COLO829 (cell line): ENCODE measurements around the gene OSGIN1.
"Not testable (repeated sequence)": the region's sequence is repeated elsewhere in the genome, so short reads cannot be mapped to it uniquely, and the experiment has no call there.

Source experiments
- DNase-seq: peaks from one replicate; pipeline ENCODE4 v3.0.0; 2012; ENCODE audit warnings: low spot score

OSGIN1 gene

DNA sequence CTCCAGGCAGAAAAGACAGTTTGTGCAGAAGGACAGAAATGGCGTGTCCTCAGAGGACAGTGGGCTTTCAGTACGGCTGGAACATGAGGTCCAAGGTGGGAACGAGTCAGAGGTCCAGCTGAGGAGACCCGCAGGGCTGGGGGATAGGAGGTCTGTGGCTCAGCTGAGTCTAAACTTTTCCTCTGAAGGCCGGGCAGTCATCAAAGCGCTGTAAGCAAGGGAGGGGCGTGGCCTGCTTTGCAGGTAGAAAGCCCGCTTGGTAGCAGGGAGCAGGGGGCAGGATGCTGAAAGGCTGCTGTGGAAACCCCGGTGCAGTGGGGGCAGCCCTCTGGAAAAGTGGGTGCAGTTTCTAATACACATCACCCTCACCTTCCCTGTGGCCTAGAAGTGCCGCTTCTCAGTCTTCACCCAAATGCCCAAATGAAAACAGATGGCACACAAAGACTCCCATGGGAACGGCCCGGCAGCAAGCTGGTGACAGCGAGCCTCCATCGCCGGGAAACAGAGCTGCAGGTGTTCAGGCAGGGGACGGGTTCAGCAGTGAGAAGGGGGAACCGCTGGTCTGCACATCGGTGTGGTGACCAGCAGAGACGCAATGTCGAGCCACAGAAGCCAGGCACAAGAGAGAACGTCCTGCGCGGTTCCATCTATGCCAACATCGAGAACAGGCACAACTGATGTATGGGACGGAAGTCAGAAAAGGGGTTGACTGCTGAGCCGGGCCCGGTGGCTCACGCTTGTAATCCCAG is 12.2 kb upstream of the OSGIN1 start:
- DNase-seq: no peak

DNA sequence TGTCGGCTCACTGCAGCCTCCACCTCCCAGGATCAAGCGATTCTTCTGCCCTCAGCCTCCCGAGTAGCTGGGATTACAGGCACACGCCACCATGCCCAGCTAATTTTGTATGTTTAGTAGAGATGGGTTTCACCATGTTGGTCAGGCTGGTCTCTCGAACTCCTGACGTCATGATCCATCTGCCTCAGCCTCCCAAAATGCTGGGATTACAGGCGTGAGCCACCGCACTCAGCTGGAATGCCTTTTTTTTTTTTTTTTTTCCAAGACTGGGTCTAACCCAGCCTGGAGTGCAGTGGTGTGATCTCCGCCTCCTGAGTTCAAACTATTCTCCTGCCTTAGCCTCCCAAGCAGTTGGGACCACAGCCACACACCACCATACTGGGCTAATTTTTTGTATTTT is 11.5 kb upstream of the OSGIN1 start:
- not testable (repeated sequence) for DNase-seq

DNA sequence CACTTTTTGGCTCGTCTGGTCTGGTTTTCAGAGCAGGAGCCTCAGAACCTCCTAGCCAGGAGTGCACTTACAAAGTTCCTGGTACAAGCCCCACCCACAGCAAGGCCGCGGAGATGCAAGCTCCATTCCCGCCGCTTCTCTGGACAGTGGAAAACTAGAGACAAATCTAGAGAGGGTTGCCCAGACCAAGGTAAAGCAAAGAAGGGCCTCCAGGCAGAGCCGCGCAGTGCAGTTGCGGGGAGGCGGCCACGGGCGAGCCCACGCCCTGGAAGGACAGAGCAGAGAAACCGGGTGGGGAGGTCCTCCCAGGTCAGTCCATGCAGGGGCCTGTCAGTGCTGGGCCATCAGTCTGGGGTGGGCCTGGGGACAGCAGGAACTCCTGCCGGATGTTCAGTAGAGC is 11.0 kb upstream of the OSGIN1 start:
- DNase-seq: no peak

DNA sequence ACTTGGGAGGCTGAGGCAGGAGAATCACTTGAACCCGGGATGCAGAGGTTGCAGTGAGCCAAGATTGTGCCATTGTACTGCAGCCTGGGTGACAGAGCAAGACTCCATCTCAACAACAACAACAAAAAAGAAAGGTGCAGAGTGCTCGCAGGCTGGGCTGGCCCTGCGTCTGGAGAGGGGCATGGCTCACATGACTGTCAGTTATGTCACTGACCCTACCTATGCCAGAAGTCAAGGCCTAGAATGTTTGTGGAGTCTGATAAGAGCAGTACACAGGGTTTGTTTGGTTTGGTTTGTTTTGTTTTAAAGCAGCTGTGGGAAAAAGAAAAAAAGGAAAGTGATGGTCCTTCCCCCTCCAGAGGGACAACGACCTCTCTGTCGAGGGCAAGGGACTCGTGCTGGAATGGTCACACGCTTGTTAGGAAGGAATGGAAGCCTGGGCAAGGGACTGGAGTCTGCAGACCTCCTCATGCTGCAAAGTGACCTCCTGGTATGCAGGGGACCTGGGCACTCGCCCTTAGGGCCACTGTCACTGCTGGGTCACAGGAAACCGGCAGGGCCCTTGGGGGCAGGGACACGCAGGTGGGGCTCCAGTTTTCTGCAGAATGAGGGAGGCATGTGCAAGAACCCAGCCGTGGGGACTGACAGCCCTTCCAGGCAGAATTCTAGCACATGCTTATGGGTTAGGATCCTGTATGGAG is 10.1 kb upstream of the OSGIN1 start:
- DNase-seq: no peak

DNA sequence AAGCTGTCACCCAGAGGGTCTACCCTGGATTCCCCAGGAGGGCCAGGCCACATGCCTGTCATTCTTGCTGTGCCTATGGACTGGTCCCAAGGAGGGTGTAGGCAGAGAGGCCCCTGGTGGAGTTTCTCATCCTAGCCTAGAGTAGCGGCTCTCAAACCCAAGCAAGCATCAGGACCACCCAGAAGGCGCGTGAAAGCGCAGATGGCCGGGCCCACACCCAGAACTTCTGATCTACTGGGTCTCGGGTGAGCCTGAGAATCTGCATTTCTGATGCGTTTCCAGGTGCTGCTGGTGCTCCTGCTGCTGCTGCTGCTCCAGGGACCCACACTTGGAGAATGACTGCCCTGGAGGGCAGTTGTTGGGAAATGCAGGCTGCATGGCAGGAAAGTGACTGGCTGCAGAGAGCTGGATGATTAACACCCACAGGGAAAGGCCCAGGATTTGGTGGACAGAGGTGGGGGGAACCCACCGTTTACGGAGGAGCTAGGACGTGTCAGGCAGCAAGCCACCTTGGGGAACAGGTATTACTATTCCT is 9.5 kb upstream of the OSGIN1 start:
- DNase-seq: no peak

DNA sequence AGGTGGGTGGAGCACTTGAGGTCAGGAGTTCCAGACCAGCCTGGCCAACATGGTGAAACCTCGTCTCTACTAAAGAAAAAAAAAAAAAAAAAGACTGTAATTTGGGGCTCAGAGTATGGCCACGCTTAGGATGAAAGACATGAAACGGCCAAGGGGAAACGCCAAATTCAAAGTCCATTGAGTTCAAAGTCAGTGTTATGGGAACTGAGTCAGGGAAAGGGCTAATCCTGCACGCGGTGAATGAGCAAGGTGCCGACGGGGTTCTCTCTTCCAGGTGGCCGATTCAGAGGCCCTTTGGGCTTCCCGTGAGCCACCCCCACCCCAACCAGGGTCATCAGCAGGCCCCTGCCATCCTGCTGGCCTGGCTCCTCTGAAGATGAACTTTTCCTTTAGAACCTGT is 7.5 kb upstream of the OSGIN1 start:
- no peak for DNase-seq

DNA sequence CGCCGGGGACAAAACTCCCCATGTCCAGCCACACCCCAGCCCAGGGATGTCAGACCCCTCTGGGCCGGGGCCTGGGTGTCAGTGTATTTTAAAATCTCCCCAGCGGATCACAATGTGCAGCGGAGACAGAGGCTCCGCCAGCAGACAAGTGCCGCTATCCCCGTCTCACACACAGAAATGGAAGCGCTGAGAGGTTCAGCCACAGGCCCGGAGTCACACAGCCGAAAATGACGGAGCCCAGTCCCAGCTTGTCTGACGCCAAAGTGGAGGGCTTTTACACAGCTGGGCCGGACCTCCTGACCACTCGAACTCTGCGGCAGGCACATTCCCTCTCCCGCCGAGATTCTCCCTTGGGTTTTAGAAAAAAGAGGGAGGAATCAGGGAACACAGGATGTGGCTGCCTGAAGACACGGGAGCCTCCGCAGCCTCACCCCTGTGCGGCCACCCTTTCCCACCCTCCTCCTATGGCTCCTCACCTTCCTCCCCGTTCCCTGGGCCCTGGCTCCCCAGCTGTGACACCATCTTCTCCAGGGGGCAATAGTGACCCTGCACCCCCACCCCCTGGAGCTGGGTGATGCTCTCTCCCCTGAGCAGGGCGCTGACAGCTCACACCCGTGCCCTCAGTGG is 6.8 kb upstream of the OSGIN1 start:
- no peak for DNase-seq

DNA sequence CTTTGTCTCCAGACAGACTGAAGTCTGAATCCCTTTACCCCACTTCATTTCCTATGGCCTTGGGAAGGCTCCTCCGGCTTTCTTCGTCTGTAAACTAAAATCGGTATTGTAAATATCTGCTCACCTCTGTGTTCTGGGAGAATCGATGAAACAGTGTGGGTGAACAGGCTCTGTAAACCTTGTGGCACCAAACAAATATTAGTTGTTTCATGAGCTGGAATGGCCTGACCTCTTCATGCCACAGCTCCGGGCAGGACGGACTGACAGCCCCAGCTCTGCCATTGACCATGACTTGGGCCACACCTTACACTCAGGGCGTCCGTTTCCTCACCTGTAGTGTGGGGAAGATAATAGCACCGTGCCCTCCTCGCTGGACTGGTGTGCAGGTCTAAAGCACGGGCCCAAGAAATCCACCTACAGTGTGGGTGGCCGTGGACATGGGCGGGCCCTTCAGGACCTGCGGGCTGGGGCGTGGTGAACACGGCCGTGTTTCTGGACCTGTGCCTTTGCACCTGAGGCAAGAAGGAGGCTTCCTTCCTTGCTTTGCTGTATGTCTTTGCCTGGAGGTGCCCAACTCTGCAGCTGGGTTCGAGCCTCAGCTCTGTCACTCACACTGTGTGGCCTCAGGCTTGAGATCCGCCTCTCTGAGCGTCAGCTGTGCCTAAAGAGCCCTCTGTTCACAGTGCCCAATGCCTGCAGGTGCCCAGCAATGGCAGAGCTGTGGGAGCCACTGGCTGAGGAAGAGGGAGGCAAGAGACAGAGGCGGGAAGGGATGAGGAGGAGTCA is 6.1 kb upstream of the OSGIN1 start:
- DNase-seq: no peak

DNA sequence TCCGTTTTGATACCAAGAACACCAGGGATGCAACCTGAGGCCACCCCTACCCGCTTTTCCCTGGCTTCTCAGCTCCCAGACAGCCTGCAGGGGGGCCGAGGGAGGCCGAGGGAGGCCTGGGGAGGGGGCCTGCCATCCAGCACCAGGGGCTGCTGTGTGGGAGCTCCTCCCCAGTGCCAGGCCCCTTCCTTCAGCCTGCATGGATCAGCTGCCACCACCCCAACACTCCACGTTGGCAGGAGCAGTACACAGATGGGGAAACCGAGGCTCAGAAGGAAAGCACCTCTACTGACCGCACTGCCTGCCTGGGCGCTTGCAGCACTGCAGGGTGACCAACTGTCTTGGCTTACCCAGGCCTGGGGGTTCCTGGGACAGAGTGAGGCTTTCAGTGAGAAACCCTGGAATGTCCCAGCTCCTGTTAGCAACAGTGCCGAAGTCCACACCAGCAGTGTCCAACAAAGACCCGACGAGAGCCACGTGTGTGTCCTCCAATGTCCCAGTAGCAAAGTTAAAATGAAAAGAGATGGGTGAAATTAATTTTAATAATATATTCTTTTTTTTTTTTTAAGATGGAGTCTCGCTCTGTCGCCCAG is 5.3 kb upstream of the OSGIN1 start:
- DNase-seq: no peak

DNA sequence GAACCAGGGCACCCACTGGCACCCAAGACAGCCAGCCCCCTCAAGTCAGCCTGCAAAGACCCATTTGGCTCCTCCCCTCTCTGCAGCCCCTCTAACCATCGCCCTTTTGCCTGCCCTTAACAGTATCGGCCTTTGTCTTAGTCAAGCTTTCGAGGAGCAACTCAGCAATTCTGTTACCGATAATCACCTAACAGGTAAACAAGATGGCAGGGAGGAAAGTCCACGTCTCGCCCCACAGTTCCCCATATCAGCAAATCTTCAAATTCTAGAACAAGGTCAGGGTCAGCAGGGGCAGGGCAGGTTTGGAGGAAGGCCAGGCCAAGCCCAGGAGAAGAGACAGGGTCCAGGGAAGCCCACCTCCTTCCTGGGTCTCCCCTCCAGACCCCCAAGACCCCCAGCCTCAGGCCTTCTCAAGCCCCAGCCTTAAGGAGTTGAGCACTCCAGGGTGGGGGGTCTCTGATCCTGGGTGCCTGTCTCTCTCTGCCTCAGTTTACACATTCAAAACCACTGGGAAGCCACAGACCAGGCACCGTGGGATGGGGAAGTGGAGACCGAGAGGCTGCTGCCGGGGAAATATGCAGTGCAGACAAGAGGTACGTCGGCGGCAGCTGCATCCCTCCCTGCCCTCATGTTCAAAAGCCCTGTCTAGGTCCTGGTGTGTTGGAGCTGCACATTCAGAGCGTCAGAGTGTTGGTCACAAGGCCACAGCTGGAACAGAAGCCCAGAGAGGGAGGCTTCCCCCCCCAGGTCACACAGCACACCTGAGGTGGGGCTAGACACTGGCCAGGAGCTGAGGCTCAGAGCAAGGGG is 3.9 kb upstream of the OSGIN1 start:
- no peak for DNase-seq

DNA sequence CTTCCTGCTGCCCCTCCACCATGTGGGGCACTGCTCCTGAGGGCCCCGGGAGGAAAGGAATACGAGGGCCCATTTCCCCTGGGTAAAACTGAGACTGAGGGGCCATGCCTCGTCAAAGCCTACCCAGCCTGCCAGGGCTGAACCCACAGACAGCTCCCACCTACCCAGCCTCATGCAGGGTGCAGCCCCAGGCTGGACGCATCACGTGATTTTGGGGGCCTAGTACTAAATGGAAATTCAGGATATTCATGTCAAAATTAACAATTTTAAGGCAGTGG is 3.4 kb upstream of the OSGIN1 start:
- DNase-seq: no peak

DNA sequence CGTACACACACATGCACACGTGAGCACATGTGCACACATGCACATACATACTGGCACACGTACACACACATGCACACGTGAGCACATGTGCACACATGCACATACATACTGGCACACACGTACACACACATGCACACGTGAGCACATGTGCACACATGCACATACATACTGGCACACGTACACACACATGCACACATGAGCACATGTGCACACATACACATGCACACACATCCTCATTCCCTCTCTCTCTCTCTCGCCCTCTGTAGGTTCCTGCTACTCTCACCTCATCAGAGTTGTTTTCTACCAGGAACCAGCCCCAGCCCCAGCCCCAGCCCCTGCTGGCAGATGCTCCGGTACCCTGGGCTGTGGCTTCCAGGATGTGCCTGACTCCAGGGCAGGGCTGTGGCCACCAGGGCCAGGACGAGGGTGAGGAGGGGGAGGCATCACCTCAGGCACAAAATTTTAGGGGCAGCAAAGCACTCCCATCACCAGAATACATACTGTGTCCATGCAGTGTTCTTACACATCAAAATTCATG is 2.1 kb upstream of the OSGIN1 start:
- DNase-seq: not testable (repeated sequence)

DNA sequence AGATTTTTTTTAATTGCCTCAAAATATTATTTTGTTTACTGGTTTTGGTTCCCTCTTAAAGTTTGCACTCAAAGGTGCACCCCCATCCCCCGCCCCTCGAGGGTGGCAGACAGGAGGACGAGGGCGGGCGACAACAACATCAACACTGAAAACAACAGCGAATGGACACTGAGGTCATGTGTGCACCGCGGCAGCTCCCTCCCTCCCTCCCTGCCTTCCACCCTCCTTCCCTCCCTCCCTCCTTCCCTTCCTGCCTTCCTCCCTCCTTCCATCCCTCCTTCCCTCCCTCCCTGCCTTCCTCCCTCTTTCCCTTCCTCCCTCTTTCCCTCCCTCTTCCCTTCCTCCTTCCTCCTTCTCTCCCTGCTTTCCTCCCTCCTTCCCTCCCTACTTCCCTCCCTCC is 1.5 kb upstream of the OSGIN1 start:
- DNase-seq: no peak

DNA sequence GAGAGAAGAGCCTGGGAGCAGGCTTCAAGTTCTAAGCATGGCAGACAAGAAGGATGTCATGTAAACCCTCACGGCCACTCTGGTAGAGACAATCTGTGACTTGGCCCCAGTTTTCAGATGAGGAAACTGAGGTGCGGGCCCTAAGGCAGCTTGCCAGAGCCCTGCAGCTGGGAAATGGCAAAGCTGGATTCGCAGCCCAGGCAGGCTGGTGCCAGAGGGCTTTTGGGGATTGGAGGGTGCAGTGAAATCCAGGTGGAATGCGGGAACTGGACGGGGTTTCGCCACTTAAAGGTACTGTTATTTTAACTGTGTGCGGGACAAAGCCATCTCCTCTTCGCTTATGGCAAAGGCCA is 477 bp upstream of the OSGIN1 start:
- peak; percentile 42 for DNase-seq

DNA sequence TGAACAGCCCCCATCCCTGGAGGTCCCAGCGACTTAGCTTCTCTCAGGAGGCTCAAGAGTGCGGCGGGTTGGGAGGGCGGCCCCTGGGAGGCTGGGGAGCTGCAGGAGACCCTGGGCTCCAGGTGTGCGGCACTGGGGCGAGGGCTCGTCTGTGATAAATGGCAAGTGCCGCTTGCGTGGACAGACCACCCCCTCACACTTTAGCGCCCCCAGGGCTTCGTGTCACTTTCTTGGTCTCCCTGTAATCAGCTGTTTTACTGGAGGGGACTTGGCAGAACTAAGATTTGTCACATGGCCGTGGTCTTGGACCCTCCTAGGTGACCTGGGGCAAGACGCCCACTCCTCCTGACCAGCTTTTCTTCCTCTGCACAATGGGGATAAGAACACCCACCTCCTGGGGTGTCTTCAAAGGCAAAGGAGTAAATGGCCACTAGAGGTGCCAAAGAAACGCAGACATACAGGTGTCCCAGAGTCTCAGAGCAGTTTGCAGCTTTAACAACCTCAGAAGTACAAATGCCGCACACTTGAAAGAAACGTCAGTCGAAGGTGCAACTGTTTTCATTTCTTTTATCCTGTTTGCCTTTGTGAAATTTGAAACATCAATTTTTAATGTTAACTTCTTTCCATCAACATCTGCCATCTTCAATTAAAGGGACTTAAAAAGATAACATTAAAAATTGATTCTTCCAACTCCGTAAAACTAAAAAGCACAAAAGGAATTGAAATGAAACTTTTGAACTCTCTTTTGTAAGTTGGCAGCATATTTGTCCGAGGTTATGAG is 946 bp downstream of the OSGIN1 start:
- peak; percentile 16 for DNase-seq

DNA sequence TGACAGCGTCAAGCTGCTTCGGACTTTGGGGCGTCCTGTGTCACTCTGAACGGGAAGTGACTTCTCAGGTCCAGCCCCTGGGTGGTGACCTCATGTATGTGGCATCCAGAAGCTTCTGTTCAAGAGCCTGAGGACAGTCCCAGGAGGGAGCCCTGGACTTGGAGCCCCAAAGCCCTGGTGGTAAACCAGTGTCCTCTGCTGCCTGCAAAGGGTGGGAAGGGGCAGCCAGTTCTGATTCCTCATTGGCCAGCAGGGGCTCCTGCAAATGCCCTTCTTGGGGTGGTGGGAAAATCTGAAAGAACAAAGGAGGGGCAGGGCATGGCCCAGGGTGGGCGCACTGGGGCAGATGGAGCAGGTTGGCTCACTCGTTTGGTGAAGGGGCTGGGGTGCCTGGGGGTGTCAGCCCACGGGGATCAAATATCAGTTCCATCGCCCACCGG is 1.6 kb downstream of the OSGIN1 start:
- DNase-seq: no peak

DNA sequence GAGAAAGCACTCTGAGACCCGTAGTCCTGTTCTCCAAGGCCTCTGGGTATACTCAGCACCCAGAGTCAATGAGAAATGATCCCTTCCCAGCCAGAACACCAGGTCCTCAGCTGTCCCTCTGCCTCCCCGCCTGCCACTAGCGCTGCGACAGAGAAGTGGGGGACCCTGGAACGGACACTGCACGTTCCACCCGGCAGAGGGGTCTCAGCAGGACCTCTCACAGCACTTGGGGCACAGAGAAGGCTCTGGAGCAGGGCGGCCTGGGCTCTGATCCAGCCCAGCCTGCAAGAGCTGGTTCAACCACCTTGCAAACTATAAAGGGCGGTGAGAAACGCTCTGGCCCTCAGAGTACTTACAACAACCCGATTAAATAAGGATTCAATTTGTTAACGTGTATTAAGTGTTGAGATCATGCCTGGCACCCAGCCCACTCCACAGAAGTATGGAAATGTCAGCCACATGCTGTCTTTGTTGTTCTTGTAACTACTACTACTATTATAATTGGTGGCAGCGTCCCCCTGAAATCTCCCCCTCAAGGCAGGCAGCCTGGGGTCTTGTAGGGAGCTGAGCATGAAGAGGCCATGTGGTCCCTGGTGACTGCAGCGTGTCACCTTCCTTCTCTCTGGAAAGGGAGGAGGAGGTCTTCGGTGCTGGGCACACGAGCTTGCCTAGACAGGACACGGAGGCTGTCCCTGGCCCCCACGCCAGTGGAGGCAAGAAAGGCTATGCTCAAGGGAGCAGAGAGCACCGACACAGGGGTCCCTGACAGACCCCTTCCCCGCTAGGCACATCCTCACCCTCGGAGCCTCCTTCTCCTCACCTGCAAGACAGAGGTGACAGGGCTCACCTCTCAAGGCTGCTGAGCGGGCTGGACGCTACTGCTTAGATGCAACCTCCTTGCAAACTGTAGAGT is 2.4 kb downstream of the OSGIN1 start:
- DNase-seq: no peak

DNA sequence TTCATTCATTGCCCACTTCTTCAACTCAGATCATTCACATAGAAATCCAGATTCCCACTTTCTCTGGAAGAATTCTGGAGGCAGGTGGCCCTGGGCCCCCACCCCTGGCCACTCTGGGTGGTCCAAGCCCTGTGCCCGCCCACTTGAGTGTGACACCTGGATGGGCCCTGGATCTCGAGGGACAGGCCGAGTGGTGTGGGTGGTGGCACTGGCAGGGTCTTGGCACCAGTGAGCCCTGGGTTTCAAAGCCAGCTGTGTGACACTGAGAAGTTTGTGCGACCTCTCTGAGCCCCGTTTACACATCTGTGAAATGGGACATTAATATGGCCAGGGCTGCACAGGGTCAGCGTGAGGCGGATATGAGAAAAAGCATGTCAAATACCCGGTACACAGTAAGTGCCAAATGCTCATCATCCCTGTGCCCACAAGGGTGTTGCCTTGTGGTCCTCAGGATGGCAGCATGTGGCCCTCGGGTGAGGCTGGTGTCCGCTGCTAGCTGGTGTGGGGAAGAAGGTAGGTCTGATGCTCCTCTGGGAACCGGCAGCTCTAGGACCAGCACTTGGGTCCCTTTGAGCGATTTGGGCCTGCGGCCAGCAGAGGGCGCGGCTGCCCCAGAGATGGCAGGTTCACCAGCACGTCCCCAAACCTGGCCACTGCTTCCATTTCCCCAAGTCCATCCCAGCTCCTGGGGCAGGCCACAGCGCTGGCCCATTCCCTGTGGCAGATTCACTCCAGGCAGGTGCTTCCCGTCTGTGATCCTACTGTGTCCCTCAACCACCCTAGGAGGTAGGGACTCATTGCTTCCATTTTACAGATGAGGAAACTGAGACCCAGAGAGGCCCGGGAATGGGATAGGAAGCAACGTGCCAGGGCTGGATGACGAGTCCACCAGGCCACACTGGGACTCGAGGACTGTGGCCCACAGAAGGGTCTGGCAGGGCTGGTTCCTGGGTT is 3.6 kb downstream of the OSGIN1 start:
- peak; percentile 30 for DNase-seq
